GM21717 (cell line): ENCODE data around the gene GPC3.
"Not testable (repeated sequence)": the region's sequence is repeated elsewhere in the genome, so short reads cannot be mapped to it uniquely, and the experiment has no call there.

Experiments
- ATAC-seq: cut with Tn5 transposase; IDR thresholded peaks from one replicate; pipeline ENCODE4 v1.9.1; 2021; ENCODE audit warnings: mild to moderate bottlenecking, moderate library complexity; ENCODE audit not compliant: unreplicated experiment

Gene GPC3

DNA sequence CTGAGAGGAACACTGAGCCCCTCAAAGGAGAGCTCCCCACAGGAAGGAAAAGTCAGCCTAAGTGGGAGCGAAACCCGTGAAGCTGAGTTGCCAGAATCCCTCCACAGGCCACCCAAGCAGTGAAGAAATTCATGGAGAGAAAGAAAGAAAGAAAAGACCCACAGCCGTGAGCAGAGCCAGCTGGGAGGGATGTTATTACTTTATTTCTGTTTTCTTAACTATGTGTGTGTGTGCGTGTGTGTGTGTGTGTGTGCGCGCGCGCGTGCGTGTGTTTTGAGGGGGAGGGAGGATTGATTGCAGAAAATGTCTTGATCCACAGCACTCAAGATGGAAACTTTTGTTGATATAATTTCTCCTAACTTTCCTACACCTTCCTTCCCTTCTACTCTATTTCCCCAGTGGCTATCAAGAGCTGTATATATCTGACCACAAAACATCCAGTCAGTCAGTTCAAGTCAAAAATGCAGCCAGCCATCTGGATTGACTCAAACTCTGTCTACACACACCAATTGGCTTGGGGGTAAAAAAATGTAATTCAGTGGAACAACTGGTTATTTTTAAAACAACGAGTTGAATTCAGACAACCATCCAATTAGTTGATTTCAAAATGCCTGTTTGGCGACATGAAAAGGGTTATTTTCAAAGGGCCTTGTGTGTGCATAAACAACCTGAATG is 13.8 kb upstream of the GPC3 start:
- ATAC-seq, result no peak

DNA sequence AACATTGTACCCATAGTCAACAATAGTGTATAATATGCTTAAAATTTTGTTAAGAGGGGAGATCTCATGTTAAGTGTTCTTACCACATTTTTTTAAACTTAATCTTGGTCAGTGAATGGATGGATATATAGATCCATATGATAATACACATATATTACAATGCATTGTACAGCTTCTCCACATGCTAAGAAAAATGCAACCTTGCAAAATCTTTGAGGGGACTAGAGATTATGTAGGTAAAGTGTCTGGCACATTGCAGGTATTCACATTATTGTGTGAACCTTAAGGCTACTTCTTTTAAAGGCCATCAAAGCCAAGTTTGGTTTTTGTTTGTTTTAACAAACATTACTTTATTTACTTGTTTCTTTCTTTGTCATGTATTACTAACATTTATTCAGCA is 10.4 kb upstream of the GPC3 start:
- no peak for ATAC-seq

DNA sequence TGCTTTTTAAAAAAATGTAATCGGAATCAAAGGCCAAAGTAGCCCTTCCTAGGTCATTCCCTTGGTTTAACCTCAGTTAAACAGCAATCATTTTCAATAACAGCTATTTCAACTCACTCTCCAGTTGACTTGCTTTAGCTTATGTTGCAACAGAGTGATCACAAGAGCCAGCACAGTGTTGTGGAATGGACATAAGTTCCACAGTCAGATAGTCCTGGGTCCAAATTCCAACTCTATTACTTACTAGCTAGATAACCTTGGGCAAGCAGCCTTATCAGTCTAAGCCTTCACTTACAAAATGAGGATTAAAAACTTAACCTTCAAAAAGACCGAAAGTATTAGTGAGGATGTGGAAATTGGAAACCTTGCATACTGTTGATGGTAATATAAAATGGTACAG is 9.2 kb upstream of the GPC3 start:
- ATAC-seq, result no peak

DNA sequence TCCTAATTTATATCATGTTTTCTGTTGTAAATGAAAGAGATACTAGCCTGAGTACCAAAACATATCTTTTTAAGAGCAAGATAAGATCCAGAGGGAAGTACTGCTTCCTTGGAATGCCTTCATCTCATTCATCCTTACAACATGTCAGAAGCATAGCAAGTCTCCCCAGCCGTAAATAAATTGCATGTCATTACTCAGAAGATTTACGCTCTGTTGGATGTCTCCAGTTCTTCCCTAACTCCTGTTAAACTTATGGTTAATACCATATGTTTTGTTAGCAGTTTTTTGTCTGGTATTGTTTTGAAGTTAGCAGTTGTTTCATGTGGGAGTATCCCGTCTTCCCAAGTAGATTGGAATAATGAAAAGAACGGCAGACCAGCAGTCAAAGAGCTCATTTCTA is 7.5 kb upstream of the GPC3 start:
- ATAC-seq, result no peak

DNA sequence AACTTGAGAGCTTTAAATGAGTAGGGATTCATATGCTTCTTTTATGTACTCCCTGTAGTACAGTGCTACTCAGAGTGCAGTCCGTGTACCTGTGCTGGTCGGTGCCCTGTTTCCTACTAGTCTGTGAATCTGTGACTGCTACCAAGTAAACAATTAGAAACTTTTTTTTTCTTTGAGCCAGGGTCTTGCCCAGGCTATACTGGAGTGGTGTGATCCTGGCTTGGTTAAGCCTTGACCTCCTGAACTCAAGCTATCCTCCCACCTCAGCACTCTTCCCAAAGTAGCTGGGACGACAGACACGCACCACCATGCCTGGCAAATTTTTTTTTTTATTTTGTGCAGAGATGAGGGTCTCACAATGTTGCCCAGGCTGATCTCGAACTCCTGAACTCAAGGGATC is 6.4 kb upstream of the GPC3 start:
- ATAC-seq, result no peak

DNA sequence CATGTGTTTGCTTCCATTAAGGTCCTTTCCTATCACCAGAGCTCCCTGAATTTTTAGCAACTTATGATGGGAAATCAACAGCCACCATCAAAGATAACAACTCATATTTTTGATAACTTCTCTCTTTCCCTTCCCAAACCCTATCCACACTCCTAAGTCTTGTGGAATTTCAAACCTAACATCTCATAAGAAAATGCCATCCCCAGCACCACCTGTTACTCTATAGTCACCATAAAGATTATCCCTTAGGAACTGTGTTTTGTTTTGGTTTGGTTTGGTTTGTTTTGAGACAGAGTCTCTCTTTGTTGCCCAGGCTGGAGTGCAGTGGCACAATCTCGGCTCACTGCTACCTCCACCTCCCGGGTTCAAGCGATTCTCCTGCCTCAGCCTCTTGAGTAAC is 5.7 kb upstream of the GPC3 start:
- not testable (repeated sequence) for ATAC-seq

DNA sequence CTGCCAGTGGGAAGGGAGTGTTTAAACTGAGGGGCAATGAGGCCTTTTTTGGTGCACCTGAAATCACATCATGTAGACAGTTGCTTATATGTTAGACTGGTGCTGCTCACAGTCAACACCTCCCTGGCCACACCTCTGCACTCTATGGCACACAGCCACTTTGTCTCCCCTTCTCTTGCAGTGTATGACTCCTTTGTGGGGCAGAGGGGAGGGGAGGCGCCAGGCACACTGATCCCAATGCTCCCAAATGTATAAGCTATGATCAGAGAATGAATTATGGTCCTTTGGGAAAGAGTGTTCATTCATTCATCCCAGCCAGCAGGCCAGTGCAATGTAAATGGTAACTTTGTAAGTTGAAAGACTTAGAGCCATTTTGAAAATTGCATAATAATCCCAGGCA is 4.6 kb upstream of the GPC3 start:
- ATAC-seq, result no peak

DNA sequence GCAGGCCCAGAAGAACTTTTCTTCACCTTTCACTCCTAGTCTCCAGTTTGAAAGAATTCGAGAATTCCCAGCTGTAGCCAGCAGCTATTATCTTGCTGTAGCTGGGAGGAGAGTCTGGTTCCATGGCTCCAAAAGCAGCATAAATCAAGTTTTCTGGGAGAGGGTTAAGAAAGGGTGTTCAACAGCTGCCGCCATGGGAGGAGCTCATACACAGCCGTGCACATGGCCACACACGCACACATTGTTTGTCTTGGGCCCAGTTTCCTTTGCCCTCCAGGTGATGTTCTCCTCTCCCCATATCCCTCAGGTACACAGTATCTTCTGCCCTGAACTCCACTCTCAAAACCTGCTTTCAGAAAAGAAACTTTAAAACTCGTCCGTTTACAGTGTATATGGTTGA is 4.1 kb upstream of the GPC3 start:
- no peak for ATAC-seq

DNA sequence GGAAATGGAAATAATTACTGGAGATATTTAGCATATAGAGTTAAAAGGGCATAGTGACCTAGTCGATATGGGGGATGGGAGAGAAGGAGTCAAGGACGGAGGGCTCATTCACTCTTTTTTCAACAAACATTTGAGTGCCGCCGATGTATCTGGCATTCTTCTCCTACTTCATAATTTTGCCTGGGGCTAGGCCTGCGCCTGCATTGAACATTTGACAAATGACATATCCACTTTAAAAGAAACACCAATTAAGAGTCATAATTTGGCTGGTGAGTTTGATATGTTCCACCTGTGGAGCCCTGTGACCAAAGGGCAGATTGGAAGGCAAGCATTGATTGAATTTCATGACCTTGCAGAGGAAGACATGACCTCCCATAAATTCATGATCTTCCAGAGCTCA is 2.6 kb upstream of the GPC3 start:
- ATAC-seq, result no peak

DNA sequence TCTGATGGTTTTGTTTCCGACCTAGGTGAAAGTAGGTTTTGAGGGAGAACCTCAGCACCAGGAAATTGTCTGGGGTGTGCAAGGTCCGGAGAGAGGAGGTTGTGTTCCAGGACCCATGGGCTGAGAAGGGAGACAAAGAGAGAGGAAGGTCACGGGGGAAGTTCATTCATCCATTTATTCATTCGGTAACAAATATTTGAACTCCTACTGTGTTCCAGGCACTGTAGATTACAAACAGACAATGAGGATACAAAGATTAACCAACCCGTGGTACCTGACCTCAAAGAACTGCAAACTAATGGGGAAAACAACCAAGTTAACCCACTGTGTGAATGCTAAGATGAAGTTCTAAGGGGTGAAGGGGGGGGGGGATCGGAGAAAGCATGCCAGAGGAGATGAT is 1.8 kb upstream of the GPC3 start:
- ATAC-seq, result no peak

DNA sequence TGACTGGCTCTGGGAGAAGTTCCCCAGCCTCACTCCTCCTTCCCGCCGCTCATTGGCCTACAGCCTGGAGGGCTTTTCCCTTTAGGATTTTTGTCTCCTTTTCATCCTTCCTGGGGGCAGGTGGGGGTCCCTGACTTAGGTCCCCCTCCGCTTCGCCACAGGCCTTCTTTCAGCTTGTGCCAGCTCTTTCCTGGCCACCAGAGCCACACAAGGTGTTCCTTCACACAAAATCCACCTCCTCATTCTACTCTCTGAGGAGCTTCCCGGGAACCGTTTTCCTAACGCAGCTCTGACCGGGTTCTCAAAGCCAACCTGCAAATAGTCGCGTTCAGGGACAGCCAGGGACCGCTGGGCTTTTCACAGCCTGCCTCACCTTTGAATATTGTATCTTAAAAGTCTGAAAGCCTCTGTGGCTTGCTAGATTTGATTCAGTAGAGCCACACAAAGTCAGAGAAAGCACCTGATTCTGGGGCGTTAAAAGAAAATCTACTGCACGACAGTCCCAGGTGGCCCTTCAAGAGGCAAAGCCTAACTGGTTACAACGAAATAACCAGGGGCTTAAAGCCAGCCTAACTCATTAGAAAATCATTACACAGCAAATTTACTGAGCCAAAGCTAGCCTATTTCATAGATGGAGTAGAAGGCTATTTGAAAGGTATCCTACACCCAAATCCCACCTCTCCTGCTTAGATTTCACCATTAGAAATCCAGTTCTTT is 731 bp upstream of the GPC3 start:
- no peak for ATAC-seq

DNA sequence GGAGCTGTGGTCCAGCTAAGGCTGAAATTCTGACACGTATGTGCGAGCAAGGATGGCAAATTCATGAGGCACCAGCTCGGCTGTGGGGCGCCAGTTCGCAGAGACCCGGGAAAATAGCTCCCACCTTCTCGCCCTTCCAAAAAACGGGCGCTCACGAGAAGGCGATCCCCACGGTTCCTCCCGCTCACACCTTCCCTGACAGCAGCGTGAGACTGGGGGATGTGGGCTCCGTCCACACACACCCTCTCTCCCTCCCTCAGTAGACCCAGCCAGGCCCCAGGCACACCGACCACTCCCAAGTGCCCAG is 584 bp downstream of the GPC3 start:
- no peak for ATAC-seq

DNA sequence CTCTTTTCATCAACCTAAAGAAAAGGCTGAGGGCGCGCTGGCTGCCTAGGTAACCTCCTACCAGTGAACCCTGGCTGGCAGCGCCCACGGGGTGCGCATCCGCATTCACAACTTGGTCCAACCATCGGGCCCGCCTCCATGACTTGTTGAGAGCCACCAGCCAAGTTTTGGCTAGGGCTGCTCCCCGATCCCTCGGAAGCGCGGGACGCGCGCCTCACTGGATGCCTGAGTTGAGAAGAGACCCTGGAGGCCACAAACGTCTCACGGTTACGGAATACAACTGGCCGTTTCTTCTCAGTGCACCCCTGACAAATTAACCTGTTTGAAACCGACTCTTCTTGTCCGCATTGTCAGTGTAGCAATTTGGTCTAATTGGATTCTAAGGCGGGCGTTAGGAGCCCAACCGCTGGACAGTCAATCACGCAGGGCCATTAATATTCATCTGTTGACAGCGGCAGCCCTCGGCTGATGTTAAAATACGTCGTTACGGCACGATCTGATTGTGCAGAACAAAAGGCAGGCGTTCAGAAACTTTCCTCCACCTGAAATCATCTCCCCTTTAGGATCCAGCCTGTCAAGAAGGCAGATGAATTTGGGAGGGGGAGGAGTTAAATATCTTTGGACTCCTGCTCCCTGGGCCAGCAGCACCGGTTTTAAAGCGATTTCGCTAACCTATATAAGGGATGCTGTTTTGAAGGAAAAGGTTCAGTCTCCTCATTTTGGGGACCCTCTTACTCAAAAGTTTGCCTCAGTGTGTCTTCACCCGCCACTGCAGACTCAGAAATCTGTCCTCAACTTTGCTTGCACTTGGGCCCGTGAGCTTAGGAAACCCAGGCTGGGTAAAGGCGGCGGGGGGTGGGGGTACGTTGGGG is 1.2 kb downstream of the GPC3 start:
- no peak for ATAC-seq

DNA sequence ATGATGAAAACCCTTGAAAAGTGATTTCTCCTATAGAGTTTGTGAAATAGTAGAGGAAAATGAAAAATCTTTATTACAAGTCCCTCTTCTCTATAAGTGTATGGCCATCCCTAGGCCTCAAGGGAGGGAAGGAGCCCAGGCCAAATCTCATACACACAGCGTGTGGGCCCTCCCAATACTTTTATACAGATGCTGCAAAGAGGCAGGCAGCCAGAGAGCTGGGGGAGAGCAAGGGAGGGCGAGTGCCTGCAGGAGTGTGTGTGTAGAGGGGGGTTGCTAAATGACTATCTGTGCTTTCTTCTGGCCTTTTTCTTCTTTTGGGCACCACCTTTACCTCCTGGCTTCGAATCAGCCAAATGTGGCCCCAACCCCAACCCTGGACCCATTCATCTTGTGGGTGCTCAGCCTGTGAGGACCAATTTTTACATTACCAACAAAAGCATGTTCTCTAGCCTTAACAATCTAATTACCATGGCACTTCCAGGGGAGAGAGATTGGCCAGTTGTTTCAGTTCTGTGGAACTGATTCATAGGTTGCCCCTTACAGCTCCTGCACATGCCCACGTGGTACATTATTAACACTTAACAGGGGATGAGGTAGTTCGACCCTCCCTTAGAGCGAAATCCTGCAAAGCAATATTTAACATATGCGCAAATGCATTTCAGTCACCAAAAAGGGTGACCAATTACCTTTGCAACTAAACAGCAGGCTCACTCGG is 2.0 kb downstream of the GPC3 start:
- ATAC-seq, result no peak

DNA sequence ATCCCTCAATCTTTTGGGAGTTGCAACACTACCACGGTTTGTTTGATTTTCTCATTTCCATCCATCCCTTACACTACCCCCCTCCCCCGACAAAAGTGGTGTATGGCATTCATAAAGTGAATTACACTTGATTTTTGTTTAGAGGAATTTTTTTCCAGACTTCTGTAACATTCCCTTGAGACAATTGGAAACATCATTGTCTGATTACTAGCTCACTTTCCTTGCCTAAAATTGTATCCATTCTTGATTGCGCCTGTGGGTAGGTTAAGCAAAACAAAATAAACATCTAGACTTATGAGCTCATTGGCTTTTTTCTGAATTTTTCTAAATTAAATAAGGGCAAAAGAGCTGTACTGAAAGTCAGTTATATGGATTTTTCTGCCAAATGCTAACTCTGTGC is 3.5 kb downstream of the GPC3 start:
- ATAC-seq, result no peak

DNA sequence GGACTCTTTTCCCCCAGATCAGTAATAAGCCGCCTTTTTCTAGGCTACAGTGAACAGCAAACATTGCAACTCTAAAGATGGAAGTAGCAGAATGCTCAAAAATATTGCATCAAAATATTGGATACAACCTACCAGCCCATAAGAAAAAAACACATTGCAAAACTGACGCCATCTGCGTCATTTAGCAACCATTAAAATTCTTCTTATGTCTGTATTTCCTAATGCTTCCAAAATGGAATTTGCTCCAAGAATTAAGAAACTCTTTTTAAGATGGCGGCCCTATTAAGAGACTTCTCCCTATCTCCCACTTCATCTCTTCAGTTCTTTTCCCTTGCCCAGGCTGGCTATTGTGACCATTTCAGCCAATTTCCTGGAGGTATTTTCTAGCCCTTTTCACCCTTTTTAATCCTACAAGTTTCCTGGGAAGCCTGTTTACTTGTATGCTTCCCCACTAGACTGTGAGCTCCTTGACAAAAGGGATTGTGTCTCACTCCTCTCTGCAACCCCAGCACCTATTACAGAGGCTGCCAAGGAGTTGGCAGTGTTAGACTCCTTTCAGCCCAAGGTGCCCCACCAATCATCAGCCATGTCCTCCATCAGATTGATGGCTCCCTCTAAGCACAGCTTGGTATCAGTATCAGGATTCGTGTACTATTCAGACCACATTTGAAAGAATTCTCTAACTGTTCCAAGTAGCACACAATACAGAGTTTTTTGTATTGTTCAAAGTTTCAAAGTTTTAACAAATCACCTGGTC is 4.4 kb downstream of the GPC3 start:
- ATAC-seq, result no peak

DNA sequence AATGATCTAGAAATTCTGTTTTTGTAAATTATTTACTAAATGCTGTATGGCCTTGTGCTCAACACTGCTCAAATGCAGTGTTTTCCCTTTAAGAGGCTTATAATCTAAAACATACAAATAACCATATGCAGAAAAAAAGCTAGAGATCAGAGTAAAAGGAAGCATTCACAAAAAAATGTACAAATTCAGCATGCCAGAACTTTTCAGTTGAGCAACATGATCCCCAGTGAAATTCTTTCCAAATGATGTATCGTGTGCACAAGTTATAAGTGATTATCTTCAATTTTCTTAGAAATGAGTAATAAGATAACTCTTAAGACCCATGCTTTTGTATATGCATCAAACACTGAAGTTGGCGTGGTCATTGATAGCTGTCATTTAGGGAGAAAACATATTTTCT is 5.0 kb downstream of the GPC3 start:
- no peak for ATAC-seq

DNA sequence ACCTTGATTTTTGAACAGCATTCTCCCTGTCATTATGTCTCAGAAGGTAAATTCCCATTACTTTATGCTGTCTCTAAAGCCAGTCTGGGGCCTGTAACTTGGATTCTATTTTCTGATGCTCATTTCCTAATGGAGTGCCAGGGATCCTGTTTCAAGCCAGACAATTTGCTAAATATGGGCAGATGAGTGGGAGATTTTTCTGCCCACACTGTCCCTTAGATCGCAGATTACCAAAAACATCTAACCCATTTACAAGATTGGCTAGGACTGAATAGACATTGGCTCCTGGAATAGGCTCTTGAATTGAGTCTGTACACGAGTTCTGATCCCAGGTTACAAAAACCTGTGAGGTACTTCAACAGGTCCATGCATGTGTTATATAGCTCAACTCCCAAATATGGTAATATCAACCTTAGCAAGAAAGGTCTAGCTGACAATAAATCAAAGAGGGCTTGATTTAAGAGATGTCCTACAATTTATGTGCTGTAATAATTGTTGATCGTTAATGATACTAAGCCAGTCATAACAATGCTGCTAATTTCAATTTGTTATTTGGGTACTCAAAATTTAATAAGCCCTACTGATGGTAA is 5.7 kb downstream of the GPC3 start:
- ATAC-seq, result no peak

DNA sequence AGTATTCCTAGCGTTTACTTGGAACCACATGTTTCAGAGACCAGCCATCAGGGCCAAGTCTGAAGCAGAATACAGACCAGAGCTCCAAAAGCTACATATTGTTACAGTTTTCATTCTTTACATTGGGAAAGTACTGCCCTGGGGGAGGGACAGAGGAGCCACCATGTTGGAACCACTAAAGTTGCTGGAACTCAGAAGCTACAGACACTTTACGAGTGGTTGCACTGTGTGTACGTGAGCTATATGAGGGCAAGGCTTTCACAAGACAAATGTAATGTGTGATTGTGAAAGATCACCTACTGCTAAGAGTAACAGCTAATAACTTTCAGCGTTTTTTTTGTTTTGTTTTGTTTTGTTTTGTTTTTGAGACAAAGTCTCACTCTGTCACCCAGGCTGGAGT is 11.7 kb downstream of the GPC3 start:
- no peak for ATAC-seq

DNA sequence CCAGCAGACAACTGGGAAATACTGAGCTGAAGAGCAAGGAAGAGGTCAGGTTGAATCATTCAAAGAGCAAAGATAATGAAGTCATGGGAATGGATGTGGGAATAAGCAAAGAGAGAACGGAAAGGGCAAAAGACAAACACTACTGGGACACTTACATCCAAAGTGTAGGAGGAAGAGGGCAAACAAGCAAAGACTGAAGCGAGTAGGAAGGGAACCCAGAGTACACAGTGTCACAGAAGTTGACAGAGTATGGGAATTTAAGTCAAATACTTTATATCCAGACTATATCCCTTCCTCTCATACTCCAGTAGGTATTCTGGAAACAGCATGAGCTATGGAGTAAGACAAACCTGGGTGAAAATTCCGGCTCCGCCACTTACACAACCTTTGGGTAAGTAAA is 12.5 kb downstream of the GPC3 start:
- ATAC-seq, result no peak
